Measurements from ENCODE around the gene LRRN4.
"Not testable (repeated sequence)": the region's sequence is repeated elsewhere in the genome, so short reads cannot be mapped to it uniquely, and the experiment has no call there.

The LRRN4 gene

GRCh38 chr20:6058684-6059295 is 4.9 kb upstream of the LRRN4 start:
- no peak for DNase-seq (ENCODE audit: low read depth)

DNA sequence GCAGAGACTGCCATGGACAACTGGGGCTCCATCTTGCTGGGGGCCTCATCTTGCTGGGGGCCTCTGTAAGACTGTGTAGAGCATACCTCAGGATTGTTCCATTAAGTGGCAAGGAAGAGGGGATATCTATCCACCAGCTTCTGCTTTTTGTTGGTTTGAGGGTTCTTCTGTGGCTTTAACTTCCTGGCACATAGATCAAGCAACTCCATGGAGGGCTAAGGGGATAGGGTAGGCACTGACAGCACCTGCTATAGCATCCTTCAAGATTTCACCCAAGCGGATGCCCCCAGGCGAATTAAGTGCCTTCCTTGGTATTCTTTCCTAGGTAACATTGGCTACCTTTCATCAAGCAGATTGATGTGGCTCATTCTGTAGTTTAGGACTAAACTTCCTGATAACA is 3.8 kb upstream of the LRRN4 start:
- DNase-seq (ENCODE audit: low read depth) = no peak

- no peak for DNase-seq (ENCODE audit: low read depth)
Observed at GRCh38 chr20:6057139-6057538, 3.3 kb upstream of the LRRN4 start.

DNA sequence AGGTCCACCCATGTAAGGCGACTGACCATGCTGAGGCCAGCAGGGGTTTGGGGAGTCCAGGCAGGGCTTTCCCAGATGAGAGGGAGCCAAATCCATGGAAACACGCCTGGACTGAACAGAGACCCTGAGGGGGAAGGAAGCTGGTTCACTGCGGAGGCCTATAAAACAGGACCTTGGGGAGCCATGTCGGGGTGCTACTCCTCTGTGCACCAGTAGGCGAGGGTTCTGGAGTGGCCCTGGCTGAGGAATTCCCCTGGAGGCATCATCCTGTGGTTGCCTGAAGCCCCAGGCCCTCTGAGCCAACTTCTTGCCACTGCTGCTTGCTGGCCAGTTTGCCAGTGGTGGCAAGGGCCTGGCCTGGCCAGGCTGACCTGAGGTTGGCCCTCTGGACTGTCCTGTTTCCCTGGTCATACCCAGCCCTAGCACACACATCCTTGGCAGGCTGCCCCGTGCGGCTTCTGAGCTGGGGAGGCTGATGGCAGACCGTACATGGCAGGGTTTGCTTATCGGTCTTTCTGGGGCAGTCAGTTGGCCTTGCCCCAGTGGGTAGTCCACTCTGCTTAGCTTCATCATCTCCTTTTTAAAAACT is 2.2 kb upstream of the LRRN4 start:
- DNase-seq (ENCODE audit: low read depth) = no peak

GRCh38 chr20:6055161-6055783 is 1.4 kb upstream of the LRRN4 start:
- DNase-seq (ENCODE audit: low read depth) = no peak

DNA sequence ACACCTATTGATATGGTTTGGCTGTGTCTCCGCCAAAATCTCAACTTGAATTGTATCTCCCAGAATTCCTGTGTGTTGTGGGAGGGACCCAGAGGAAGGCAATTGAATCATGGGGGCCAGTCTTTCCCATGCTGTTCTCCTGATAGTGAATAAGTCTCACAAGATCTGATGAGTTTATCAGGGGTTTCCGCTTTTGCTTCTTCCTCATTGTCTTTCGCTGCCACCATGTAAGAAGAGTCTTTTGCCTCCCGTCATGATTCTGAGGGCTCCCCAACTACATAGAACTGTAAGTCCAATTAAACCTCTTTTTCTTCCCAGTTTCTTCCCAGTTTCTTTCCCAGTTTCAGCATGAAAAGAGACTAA is 810 bp upstream of the LRRN4 start:
- not testable (repeated sequence) for DNase-seq (ENCODE audit: low read depth)

DNA sequence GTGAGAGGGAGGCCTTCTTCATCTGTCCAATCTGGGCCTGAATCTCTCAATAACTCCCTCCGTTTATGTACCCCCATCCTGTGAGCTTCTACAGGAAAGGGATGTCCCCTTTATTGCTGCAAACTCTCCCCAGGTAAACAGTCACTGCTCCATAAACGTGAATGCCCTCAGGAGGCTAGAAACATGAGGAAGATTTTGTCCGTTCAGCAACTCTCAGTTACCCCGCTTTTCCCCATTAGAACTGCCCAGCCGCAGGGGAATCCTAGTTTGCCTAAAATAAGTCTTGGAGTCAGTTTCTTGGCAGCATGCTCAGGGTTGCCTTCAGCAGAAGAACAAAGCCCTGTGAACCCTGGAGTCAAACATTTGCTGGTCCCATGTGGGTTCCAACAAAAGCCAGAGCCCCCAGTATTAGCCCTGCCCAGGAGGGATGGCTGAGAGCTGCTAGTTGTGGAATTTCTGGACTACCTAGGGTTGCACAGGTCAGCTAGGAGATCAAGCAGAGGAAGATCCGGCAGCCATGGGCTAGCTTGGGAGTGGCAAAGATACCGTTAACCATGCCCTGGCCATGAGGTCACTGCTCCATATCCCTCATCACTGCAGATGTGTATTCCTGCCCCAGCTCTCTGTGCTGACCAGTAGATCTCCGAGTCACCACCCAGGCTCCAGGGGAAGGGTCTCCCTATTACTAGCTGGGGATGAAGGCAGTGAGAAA is 640 bp downstream of the LRRN4 start:
- DNase-seq (ENCODE audit: low read depth) = no peak

- no peak for DNase-seq (ENCODE audit: low read depth)
Observed at GRCh38 chr20:6051505-6051904, 2.4 kb downstream of the LRRN4 start.

- no peak for DNase-seq (ENCODE audit: low read depth)
Observed at GRCh38 chr20:6048391-6048790, 5.5 kb downstream of the LRRN4 start.

GRCh38 chr20:6046432-6046831 is 7.4 kb downstream of the LRRN4 start:
- no peak for DNase-seq (ENCODE audit: low read depth)

- DNase-seq (ENCODE audit: low read depth) = no peak
Observed at GRCh38 chr20:6045566-6045965, 8.3 kb downstream of the LRRN4 start.

DNA sequence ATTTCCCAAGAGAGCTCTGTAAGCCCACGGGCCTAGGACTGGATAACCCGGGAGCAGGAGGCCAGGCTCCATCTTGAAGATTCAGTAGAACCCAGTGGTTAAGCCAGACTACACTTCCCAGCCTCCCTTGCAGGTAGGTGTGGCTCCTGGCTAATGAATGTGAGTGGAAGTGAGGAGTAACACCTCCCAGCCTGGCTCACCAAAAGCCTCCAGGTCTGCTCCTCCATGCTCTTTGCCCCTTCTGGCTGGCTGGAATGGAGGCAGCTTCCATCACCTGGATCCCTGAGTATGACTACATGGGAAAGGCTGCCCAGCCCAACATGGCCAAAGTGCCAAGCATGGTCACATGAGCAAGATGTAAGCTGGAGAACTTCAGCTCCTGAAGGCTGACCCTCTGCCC is 9.7 kb downstream of the LRRN4 start:
- no peak for DNase-seq (ENCODE audit: low read depth)

DNA sequence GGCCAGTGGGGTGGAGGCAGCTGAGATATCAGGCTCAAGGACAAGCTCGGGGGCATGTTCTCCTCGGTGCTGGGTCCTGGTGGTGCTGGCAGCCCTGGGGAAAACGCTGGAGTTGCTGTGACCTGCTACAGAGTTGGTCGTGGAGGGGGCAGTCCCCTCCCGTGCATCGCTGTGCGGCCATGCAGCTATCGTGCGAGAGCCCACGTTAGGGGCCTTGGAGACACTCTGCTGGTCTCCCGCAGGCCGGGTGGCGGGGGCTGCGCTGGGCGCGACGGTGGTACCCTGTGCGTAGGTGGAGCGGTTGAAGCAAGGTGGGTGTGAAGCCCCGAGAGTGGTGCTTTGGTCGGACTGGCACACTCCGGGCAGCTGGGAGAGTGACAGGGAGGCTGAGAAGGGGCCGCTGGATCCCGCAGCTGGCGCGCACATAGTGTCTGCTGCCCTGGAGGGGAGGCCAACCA is 12.0 kb downstream of the LRRN4 start:
- no peak for DNase-seq (ENCODE audit: low read depth)

DNA sequence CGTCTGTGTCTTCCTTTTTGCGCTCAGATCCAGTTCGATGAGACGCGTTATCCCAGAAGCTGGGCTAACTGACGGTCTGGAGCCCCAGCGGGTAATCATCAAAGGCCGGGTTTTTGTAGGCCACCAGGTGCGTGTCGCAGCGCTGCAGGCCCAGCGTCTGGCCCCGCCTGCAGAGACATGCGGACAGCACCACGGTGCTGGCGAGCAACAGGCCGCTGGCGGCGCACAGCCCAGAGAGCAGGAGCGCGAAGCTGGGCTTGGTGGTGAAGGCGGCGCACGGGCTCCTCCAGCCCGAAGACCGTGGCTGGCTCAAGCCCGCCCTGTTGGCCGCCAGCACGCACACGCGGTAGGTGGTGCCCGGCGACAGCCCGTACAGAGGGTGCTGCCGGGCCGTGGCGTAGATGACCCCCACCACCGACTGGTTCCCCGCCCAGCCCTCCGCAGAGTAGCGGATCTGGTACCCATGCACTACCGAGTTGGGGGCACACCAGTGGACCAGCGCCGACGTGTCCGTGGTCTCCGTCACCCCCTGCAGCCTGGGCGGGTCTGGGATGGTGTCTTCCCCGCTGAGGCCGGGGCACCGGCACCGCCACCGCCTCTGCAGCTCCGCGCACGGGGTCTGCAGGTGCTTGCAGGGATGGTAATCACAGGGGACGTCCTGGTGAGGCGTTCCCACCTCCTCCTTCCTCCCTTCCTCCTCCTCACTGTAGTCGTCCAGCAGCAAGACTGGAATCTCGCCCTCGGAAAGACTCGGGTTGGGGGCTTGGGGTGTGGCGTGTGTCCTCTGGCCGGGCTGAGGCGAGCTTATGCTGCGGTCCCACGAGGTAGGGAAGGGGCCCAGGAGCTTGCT is 12.7 kb downstream of the LRRN4 start:
- DNase-seq (ENCODE audit: low read depth) = no peak

- no peak for DNase-seq (ENCODE audit: low read depth)
Observed at GRCh38 chr20:6040540-6040939, 13.3 kb downstream of the LRRN4 start.

DNA sequence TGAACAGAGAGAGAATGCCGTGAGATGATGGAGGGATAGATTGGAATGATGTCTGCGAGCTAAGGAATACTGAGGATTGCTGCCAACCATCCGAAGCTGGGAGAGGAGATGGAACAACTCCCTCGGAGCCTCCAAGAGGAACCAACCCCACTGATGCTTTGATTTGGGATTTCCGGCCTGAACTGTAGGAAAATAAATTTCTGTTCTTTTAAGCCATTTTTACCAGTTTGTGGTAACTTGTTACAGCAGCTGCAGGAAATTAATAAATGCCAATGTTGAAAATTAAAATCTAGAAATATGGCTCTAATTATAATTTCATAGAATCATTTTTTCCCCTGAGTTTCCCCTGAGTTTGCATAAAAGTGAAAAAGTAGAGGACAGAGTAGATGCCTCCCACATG is 14.1 kb downstream of the LRRN4 start:
- no peak for DNase-seq (ENCODE audit: low read depth)

DNA sequence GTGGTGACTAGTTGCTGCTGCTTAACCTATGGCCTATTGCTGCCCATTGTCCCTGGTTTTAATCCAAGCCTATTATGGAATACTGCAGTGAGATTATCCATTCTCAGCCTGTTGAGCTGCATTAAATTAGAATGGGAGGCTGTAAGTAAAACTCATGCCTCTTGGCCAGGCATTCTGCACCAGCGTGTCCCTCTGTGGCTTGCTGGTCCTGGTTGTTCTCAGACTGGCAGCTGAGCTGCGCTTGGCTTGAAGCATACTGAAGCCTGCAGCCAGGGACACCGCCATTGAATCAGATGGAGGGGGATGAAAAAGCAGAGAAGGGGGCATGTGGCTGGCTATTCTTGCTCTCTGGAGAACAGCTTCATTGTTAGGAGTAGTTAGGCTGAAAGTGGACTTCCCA is 15.6 kb downstream of the LRRN4 start:
- no peak for DNase-seq (ENCODE audit: low read depth)

- no peak for DNase-seq (ENCODE audit: low read depth)
Observed at GRCh38 chr20:6037082-6037481, 16.8 kb downstream of the LRRN4 start.

DNA sequence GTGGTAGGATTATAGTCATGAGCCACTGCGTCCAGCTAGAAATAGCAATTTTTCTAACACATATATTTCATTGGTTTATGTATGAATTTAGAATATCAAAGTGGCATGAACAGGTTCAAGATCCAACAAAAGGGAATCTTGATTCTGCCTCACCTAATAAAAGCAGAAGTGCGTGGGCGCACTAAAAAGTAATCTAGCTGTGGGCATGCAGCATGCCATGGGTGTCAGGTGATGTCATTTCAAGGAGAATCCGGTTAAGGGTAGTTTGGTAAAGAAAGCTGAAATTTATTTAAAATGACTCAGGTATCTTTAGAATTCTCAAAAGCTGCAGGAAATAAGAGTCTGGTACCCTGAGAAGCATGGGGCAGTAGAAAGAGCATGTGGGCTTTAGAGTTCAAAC is 17.6 kb downstream of the LRRN4 start:
- no peak for DNase-seq (ENCODE audit: low read depth)

GRCh38 chr20:6034134-6034969 is 19.5 kb downstream of the LRRN4 start:
- DNase-seq (ENCODE audit: low read depth) = no peak

- DNase-seq (ENCODE audit: low read depth) = not testable (repeated sequence)
Observed at GRCh38 chr20:6032907-6033306, 21.0 kb downstream of the LRRN4 start.
